ENCODE measurements around the gene VPS52.
A peak's percentile ranks its signal among the peaks of the same experiment; 100 is the strongest.

The VPS52 gene

DNA sequence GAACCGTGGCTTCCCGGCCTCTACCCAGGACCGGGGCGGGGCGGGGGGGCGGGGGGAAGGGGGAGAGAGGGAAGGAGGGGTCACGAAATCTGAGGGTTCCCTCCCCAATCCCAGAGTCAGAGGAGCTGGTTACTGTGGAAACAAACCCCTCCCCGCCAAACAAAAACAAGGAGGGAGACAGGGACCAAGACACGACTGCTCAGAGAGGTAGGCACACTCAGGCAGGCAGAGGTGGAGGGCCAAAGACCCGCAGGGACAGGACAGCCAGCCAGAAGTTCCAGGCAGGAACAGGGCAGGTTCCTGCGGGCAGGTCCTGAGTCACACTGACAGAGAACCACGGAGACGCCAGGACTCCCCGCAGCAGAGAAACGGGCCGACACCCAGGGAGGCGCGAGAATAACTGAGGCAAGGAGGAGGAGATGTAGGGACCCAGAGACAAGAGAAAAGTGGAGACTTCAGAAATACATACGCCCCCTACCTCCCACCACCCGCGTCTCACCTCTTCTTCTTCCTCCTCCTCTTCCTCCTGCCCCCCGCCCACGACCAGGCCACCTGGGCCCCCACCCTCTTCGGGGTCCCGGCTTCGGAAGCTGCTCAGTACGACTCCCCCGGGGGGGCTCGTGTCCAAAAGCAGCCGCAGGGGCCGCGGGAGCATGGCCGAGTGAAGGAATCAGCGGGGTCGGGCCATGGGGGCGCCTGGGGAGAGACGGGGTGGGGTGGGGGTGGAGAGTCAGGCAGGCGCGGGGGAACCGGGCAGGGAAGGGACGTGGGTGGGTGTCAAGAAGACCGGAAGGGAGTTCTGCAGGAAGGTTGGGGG lies 26.5 kb upstream of the VPS52 start:
- Histone ChIP-seq H3K9me3 (ENCODE audit: severe bottlenecking) (no peaks in the 10 kb centered on the region), H3K4me3 (ENCODE audit: low read depth, low read length) (peak overlapping the region; percentile 71), H3K27me3 (ENCODE audit: insufficient read depth, low read depth, severe bottlenecking) (no peaks in the 10 kb centered on the region), H3K36me3 (peaks cover 37% of the 10 kb centered on the region), H3K27ac (peak overlapping the region; percentile 87)
- TF ChIP-seq, protein P1, sequence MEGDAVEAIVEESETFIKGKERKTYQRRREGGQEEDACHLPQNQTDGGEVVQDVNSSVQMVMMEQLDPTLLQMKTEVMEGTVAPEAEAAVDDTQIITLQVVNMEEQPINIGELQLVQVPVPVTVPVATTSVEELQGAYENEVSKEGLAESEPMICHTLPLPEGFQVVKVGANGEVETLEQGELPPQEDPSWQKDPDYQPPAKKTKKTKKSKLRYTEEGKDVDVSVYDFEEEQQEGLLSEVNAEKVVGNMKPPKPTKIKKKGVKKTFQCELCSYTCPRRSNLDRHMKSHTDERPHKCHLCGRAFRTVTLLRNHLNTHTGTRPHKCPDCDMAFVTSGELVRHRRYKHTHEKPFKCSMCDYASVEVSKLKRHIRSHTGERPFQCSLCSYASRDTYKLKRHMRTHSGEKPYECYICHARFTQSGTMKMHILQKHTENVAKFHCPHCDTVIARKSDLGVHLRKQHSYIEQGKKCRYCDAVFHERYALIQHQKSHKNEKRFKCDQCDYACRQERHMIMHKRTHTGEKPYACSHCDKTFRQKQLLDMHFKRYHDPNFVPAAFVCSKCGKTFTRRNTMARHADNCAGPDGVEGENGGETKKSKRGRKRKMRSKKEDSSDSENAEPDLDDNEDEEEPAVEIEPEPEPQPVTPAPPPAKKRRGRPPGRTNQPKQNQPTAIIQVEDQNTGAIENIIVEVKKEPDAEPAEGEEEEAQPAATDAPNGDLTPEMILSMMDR (IDR thresholded peaks at IDR 0.05; ENCODE audit: low read depth, low read length), result peak; percentile 24; the same call in 1 of the 2 replicates
- peak; percentile 79 for DNase-seq

DNA sequence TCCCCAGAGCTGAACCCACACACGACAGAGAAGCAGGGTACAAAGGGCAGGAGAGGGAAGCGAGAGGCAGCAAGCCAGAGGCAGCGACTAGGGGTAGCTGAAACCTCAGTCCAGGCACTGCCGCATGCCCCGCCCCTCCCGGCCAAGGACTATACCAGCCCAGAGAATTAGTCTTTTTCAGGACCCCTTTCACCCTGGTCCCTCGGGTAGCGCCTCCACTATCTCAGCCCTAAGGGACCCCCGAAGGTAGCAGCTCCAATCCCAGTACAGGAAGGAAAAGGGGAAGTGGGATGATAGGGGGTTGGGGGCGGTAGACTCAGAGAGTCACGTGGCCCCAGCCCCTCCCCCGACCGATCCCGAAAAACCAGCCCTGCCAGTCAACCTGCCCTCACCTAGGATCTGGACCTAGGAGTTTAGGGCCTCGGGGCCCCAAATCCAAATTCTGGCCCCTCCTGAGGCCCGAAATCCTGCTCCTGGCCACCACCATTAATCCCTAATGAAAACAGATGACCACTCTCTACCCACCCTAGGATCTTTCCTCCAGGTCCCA lies 25.8 kb upstream of the VPS52 start:
- Histone ChIP-seq H3K27ac (peak overlapping the region; percentile 40; the same call in 1 of the 2 replicates), H3K27me3 (ENCODE audit: insufficient read depth, low read depth, severe bottlenecking) (no peaks in the 10 kb centered on the region), H3K36me3 (peaks cover 43% of the 10 kb centered on the region), H3K9me3 (ENCODE audit: severe bottlenecking) (no peaks in the 10 kb centered on the region), H3K4me3 (ENCODE audit: low read depth, low read length) (peak overlapping the region; percentile 71)
- DNase-seq, result peak; percentile 61
- TF ChIP-seq, protein P1 (IDR thresholded peaks at IDR 0.05; ENCODE audit: low read depth, low read length), result no peak

DNA sequence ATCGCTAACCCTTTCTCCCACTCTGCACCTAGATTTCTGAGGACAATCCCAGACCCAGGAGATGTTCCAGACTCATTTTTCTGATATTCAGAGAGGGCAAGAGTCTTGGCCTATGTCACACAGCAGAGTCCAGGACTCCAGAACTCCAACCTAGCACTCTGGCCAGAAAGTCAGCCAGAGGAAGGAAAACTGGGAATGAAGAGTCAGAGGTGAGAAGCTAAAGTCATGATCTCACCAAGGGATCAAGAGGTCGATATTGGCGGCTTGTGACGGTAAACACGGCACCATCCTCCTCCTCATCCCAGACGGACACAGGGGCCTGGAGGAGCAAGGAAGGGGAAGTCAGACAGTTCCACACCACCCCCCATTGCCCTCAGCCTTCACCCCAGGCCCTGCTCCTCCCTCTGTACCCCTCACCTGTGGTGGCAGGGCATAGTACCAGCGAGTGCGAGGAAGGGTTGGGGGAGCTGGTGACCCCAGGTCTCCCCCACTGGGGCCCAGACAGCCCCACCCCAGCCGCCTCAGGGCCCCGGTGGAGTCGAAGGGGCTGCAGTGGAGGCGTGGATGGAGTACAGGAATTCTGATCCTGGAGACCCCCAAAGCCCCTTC lies 25.2 kb upstream of the VPS52 start:
- DNase-seq, result no peak
- Histone ChIP-seq H3K4me3 (ENCODE audit: low read depth, low read length) (no peak overlapping the region; the same call in 1 of the 2 replicates), H3K27ac (no peak overlapping the region), H3K27me3 (ENCODE audit: insufficient read depth, low read depth, severe bottlenecking) (no peaks in the 10 kb centered on the region), H3K36me3 (peaks cover 48% of the 10 kb centered on the region), H3K9me3 (ENCODE audit: severe bottlenecking) (no peaks in the 10 kb centered on the region)
- TF ChIP-seq, protein P1 (IDR thresholded peaks at IDR 0.05; ENCODE audit: low read depth, low read length), result no peak

DNA sequence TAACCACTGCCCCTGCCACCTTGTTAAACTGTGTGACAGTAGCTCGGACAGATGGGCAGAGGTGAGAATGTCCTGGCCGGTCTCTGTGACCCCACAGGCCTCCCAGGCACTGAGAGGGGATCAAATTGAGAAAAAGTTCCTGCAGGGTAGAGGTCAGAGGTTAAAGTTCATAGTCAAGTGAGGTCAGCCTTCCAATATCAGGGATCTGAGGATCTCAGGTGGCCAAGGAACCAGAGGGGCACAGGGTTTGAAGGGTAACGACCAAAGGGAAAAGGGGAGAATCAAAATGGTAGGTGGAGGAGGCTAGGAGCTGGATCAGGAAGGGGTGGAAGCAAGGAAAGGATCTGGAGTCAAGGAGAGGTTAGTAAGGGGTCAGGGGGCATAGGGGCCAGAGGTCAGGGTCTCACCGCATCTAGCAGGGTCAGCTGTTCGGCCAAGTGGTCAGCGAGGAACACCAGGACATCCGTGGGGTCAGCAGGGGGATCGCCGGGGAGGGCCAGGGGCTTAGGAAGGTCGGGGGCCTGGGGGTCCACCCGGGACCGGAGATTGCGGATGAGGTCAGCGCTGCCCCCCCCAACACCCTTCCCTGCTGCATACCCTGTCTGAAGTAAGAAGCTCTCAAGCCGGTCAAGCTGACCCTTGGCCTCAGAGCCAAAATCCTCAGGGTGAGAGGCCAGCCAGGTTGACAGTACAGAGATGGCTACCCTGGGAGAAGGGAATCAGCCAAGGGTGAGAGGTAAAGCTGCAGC lies 24.1 kb upstream of the VPS52 start:
- Histone ChIP-seq H3K27ac (no peak overlapping the region), H3K36me3 (peaks cover 60% of the 10 kb centered on the region), H3K4me3 (ENCODE audit: low read depth, low read length) (no peak overlapping the region), H3K9me3 (ENCODE audit: severe bottlenecking) (no peaks in the 10 kb centered on the region), H3K27me3 (ENCODE audit: insufficient read depth, low read depth, severe bottlenecking) (no peaks in the 10 kb centered on the region)
- no peak for DNase-seq
- TF ChIP-seq, protein P1 (IDR thresholded peaks at IDR 0.05; ENCODE audit: low read depth, low read length), result no peak

DNA sequence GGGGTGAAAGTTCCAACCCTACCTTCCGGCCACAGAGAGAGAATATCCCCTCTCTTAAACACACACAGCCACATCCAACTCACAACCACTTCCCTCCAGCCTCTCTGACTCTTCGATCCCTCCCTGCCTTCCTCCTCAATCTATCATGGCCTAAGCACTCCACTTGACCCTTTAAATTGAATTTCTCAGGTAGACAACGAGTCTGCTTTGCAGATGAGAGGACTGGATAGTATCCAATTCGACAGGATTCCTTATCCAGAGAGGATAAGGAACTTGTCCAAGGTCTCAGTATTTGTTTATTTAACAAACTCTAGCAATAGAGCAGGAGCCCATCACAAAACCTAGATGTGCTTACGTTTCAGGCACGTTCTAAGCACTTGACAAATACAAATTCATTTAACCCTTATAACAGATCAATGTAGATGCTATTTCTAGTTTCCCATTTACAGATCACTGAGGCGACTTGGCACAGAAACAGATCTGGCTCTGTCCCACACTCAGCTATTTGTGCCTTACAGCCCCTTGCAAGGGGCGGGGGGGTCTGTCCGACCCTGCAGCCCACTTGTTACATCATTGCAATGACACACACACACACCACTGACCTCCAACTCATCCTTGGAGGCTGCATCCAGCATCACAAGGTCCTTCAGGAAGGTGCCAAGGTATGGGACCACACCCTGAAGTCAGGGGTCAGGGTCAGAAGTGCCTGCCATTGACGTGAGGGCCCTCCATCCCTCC lies 22.6 kb upstream of the VPS52 start:
- H3K27ac ChIP-seq, result no peak overlapping the region
- TF ChIP-seq, protein P1 (IDR thresholded peaks at IDR 0.05; ENCODE audit: low read depth, low read length), result no peak
- DNase-seq, result no peak
- H3K9me3 ChIP-seq (ENCODE audit: severe bottlenecking), result no peaks in the 10 kb centered on the region
- no peak overlapping the region for H3K4me3 ChIP-seq (ENCODE audit: low read depth, low read length)
- no peaks in the 10 kb centered on the region for H3K27me3 ChIP-seq (ENCODE audit: insufficient read depth, low read depth, severe bottlenecking)
- peaks cover 63% of the 10 kb centered on the region for H3K36me3 ChIP-seq

Measured in WERI-Rb-1 (cell line).